Dedifferentiated amniotic fluid mesenchymal stem cell (primary cell): ENCODE results near the gene NUP58.

ENCODE experiments used
- DNase-seq: peaks from one replicate; pipeline ENCODE4 v3.0.0-alpha.2; 2016; ENCODE audit errors: extremely low spot score

NUP58 gene

DNA sequence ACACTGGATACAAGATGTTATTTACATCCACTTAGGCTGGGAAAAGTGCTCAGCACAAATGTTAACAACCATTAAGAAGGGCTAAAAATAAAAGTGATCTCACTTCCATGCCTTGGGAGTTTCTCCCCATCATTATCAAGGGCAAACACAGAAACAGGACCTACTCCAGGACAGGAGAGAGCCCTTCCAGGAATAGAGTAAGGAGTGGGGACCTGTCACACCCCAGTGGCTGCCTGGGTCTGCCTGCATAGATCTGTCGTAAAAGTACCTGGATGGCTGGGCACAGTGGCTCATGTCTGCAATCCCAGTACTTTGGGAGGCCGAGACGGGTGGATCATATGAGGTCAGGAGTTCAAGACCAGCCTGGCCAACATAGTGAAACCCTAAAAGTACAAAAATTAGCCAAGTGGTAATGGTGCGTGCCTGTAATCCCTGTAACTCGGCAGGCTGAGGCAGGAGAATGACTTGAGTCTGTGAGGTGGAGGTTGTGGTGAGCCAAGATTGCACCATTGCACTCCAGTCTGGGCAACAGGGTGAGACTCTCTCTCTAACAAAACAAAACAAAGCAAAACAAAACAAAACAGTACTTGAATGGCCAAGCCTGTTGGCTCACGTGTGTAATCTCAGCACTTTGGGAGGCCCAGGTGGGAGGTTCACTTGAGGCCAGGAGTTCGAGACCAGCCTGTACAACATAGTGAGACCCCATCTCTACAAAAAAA lies 76.0 kb downstream of the NUP58 start:
- no peak for DNase-seq

- DNase-seq: no peak
Measured at GRCh38 chr13:25378528-25378927, 77.1 kb downstream of the NUP58 start.

DNA sequence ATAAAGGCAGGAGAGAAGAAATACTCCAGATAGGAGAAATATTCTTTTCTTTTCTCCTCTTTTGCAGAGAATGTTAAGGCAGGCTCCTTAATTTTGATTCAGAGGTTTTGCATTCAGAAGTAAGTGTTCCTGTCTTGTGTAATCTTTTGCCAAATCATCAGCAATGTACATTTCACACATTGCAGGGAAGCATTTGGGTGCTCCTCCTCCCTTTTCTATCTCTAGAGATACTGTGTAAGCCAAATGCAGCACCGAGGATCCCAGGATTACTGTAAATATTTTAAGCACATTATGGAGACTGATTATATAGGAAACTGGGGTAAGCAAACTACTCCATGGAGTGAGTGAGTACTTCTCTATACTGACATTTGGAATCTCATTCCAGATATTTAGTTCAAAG lies 77.6 kb downstream of the NUP58 start:
- no peak for DNase-seq

GRCh38 chr13:25380082-25380481 lies 78.7 kb downstream of the NUP58 start:
- DNase-seq: no peak

- no peak for DNase-seq
Measured at GRCh38 chr13:25380741-25381324, 79.4 kb downstream of the NUP58 start.

GRCh38 chr13:25384758-25385410 lies 83.5 kb downstream of the NUP58 start:
- no peak for DNase-seq

- no peak for DNase-seq
Measured at GRCh38 chr13:25391932-25392331, 90.5 kb downstream of the NUP58 start.
